Vagina (tissue), 2 donors: ENCODE measurements around the gene NARS2. TPM values are rescaled to one million over a fixed set of nuclear protein-coding genes. Genes with fewer than 3 reads are reported as not detected.

ENCODE experiments used
- DNase-seq, 2 donors: peaks; one replicate each; pipeline ENCODE4 v3.0.0-alpha.2; 2017; ENCODE audit errors: extremely low spot score in 2 of 2
- H3K27ac ChIP-seq: fragments of 200-600 bp; sonication (generic); one replicate; pipeline ENCODE4 v1.5.1; 2019
- H3K27me3 ChIP-seq: fragments of 200-600 bp; sonication (generic); one replicate; pipeline ENCODE4 v1.5.1; 2019
- H3K36me3 ChIP-seq, 2 donors: fragments of 200-600 bp; sonication (generic); one replicate each; pipeline ENCODE4 v1.5.1; 2017 to 2019
- H3K4me1 ChIP-seq: fragments of 200-600 bp; sonication (generic); one replicate; pipeline ENCODE4 v1.5.1; 2019
- H3K4me3 ChIP-seq, 2 donors: fragments of 200-600 bp; sonication (generic); 1 replicate in 1 of 2; 2 replicates in 1 of 2; pipeline ENCODE4 v1.5.1; 2016 to 2019
- H3K9me3 ChIP-seq: fragments of 200-600 bp; sonication (generic); one replicate; pipeline ENCODE4 v1.5.1; 2019
- POLR2A ChIP-seq, 2 donors: fragments of 450-650 bp; IDR thresholded peaks; one replicate each; pipeline ENCODE4 v1.6.1; 2017; ENCODE audit warnings: antibody characterized with exemption in 2 of 2, mild to moderate bottlenecking in 2 of 2, moderate library complexity in 2 of 2
- POLR2AphosphoS5 ChIP-seq, 2 donors: sonication (generic); formaldehyde crosslinking; IDR thresholded peaks; one replicate each; pipeline ENCODE4 v1.9.0; 2017; ENCODE audit warnings: antibody characterized with exemption in 2 of 2, mild to moderate bottlenecking in 2 of 2, low read depth in 1 of 2; ENCODE audit not compliant: insufficient read depth in 1 of 2
- intact Hi-C: fragments of 100-400 bp; cut with DNase I; formaldehyde crosslinking; loops from one replicate; pipeline ENCODE4 v1.15.1; 2023
- total RNA-seq: library from RNA; depleted of rRNA; stranded (reverse); fragments of >200 nt; gene quantifications from one replicate; pipeline ENCODE4 v1.2.3, GENCODE V29; 2016
- TF ChIP-seq, protein P1 (sequence below), 3 experiments: fragments of 450-650 bp in 2 of 3; fragments of 200-600 bp in 1 of 3; sonication (generic) in 1 of 3; IDR thresholded peaks; one replicate each; pipeline ENCODE4 v1.5.1; 2017 to 2019; ENCODE audit warnings: antibody characterized with exemption in 3 of 3, mild to moderate bottlenecking in 2 of 3, moderate library complexity in 2 of 3

Gene NARS2
- total RNA-seq, 1 donor from 2014 or later, result 13.5 TPM

DNA sequence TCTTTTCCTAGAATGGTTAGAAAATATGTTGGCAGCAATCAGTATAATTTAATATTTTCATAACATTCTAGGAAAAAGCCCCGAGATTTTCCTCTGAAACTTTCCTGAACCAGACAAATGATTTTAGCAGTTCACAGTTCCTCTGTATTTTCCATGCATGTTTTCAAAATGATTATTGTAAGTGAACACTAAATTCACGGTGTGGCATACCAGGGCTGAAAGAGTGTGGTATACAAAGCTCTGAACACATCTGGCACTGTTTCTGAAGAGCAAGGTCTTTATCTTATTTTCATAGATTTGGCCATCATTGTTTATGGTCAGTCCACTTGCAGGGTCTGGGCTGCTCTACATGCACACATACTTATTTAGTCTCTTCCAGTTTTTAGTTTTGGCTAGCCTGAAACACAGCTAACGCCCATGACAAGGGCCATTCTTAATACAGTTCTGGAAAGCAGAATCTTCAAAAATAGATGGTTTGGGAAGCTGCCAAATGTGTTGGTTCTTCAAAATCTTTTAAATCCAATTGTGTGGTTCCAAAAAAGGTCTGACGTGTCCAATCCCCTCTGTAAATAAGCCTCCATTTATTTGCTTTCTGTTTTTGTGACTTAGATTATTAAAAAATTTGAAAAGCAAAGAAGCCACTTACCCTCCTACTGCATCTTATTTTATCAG, 149.1 kb downstream of the NARS2 start:
- H3K4me3 ChIP-seq, result no peak overlapping the region
- H3K4me1 ChIP-seq, result peaks cover 16% of the 10 kb centered on the region
- no peaks in the 10 kb centered on the region for H3K36me3 ChIP-seq
- no peaks in the 10 kb centered on the region for H3K9me3 ChIP-seq
- no peak for DNase-seq
- intact Hi-C loops, result loop anchor here (10.0 kb wide), 1 partner anchor 281 kb away; no protein-coding TSS in a partner anchor
- TF ChIP-seq POLR2AphosphoS5 (IDR thresholded peaks at IDR 0.05; ENCODE audit: insufficient read depth in 1 of 2, low read depth in 1 of 2) (no peak), POLR2A (IDR thresholded peaks at IDR 0.05) (no peak)
- TF ChIP-seq, protein P1, sequence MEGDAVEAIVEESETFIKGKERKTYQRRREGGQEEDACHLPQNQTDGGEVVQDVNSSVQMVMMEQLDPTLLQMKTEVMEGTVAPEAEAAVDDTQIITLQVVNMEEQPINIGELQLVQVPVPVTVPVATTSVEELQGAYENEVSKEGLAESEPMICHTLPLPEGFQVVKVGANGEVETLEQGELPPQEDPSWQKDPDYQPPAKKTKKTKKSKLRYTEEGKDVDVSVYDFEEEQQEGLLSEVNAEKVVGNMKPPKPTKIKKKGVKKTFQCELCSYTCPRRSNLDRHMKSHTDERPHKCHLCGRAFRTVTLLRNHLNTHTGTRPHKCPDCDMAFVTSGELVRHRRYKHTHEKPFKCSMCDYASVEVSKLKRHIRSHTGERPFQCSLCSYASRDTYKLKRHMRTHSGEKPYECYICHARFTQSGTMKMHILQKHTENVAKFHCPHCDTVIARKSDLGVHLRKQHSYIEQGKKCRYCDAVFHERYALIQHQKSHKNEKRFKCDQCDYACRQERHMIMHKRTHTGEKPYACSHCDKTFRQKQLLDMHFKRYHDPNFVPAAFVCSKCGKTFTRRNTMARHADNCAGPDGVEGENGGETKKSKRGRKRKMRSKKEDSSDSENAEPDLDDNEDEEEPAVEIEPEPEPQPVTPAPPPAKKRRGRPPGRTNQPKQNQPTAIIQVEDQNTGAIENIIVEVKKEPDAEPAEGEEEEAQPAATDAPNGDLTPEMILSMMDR (IDR thresholded peaks at IDR 0.05), result no peak
- H3K27ac ChIP-seq, result no peak overlapping the region
- no peaks in the 10 kb centered on the region for H3K27me3 ChIP-seq

DNA sequence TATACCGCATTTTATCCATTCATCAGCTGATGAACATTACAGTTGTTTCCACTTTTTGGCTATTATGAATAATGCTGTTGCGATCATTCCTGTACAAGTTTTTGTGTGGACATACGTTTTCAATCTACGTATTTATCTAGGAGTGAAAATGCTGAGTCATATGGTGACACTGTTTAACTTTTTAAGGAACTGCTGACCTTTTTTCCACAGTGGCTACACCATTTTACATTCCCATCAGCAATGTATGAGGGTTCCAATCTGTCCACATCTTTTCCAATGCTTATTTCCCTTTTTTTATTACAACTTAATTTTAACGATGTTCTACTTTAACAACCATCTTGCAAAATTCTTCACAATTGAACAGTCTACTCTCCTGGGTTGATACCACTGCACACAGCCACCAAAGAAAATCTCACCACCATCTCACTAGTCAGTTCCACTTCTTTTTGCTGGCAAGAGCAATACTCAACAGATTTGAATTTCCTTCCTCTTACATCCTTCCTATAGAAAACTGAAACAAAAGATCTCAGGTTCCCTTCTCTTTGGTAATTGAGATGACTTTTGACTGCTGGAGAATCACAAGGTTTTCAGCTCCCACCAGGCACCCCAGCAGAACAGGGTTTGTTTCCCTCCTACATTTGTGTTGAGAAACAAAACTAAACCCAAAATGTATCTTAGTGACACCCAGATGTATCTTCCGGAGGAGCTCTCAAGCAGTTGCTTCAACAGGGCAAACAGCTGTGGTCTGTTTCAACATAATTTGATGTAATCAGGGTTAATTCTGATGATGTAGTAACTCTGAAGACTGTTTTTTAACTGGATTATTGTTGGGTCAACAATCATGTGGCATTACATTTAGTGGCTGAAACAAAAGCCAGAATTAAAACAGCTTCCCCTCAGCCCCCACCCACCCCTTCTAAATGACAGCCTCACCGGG, 150.1 kb downstream of the NARS2 start:
- intact Hi-C loops, result loop anchor here (10.0 kb wide), 1 partner anchor 280 kb away; no protein-coding TSS in a partner anchor

GRCh38 chr11:78423241-78423640, 151.4 kb downstream of the NARS2 start:
- Histone ChIP-seq H3K4me1 (peaks cover 39% of the 10 kb centered on the region), H3K9me3 (no peaks in the 10 kb centered on the region), H3K27ac (no peak overlapping the region), H3K4me3 (no peak overlapping the region), H3K36me3 (no peaks in the 10 kb centered on the region), H3K27me3 (no peaks in the 10 kb centered on the region)
- TF ChIP-seq, protein P1 (IDR thresholded peaks at IDR 0.05), result no peak
- TF ChIP-seq POLR2A (IDR thresholded peaks at IDR 0.05) (no peak), POLR2AphosphoS5 (IDR thresholded peaks at IDR 0.05; ENCODE audit: insufficient read depth in 1 of 2, low read depth in 1 of 2) (no peak)
- DNase-seq, result no peak
- intact Hi-C loops, result loop anchor here (10.0 kb wide), 1 partner anchor 278 kb away; no protein-coding TSS in a partner anchor

More for the DNA sequence above, 150.1 kb downstream of the NARS2 start:
- no peaks in the 10 kb centered on the region for H3K9me3 ChIP-seq
- H3K36me3 ChIP-seq, result no peaks in the 10 kb centered on the region
- no peak overlapping the region for H3K4me3 ChIP-seq
- no peak overlapping the region for H3K27ac ChIP-seq
- no peaks in the 10 kb centered on the region for H3K27me3 ChIP-seq
- H3K4me1 ChIP-seq, result peaks cover 25% of the 10 kb centered on the region
- TF ChIP-seq, protein P1 (IDR thresholded peaks at IDR 0.05), result no peak
- TF ChIP-seq POLR2AphosphoS5 (IDR thresholded peaks at IDR 0.05; ENCODE audit: insufficient read depth in 1 of 2, low read depth in 1 of 2), result no peak
- no peak for TF ChIP-seq POLR2A (IDR thresholded peaks at IDR 0.05)
- no peak for DNase-seq

DNA sequence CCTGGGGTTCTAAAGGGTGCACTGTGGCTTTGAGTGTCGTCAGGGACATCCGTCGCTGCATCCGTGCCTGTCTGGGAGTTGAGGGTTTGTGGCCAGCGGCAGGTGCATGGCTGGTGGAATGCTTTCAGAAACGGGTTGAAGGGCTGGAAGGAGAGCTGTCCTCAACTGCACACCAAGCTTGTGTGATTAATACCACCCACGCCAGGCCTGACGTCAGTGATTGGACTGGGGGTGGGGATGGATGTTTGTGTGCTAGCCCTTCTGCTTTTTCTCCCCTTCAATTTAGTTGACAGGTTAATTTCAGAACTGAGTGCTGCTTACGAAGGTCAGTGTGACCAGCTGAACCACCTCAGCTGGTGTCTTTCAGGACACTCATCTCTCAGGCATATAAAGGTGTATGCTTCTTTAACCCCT, 153.9 kb downstream of the NARS2 start:
- Histone ChIP-seq H3K9me3 (no peaks in the 10 kb centered on the region), H3K27ac (peak overlapping the region; percentile 98), H3K4me1 (peaks cover 44% of the 10 kb centered on the region), H3K4me3 (no peak overlapping the region), H3K36me3 (no peaks in the 10 kb centered on the region), H3K27me3 (no peaks in the 10 kb centered on the region)
- TF ChIP-seq, protein P1 (IDR thresholded peaks at IDR 0.05), result no peak
- DNase-seq, result peak in 1 of 2 donors; percentile 92
- intact Hi-C loops, result loop anchor here (10.0 kb wide), 1 partner anchor 276 kb away; no protein-coding TSS in a partner anchor
